Measurements from ENCODE around the gene LARGE2. TPM values are rescaled to one million over a fixed set of nuclear protein-coding genes. Genes with fewer than 3 reads are reported as not detected.

LARGE2 gene
- total and polyA plus RNA-seq, 2 of the 13 experiments (the other 11 are each of a cell fraction or from before 2014, with no cell fraction given): 8.5 to 21.6 TPM

DNA sequence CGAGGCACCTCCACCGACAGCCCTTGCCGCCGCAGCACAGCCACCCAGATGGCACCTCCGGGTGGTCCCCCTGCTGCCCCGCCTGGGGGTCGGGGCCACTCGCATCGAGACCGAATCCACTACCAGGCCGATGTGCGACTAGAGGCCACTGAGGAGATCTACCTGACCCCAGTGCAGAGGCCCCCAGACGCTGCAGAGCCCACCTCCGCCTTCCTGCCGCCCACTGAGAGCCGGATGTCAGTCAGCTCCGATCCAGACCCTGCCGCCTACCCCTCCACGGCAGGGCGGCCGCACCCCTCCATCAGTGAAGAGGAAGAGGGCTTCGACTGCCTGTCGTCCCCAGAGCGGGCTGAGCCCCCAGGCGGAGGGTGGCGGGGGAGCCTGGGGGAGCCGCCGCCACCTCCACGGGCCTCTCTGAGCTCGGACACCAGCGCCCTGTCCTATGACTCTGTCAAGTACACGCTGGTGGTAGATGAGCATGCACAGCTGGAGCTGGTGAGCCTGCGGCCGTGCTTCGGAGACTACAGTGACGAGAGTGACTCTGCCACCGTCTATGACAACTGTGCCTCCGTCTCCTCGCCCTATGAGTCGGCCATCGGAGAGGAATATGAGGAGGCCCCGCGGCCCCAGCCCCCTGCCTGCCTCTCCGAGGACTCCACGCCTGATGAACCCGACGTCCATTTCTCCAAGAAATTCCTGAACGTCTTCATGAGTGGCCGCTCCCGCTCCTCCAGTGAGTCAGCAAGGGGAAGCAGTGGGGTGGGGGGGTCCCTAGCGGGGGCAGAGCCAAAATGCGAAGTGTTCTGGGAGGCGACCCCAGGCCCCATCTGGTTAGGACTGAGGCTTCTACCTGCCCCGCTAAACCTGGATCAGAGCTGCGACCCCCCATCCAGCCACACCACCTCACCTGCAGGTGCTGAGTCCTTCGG is 19.7 kb upstream of the LARGE2 start:
- TF ChIP-seq JUNB (CRISPR knock-in tag; IDR thresholded peaks at IDR 0.05; ENCODE audit: borderline replicate concordance) (no peak), RFX5 (IDR thresholded peaks at IDR 0.05; ENCODE audit: low read depth, low read length) (no peak), ZNF180 (CRISPR knock-in tag; IDR thresholded peaks at IDR 0.05; ENCODE audit: borderline replicate concordance, low read depth) (no peak), NFE2 (CRISPR knock-in tag; IDR thresholded peaks at IDR 0.05) (no peak), ZFX (CRISPR knock-in tag; IDR thresholded peaks at IDR 0.05; ENCODE audit: low read depth) (no peak), ZNF549 (CRISPR knock-in tag; IDR thresholded peaks at IDR 0.05) (no peak), JARID2 (CRISPR knock-in tag; IDR thresholded peaks at IDR 0.05; ENCODE audit: insufficient replicate concordance) (no peak), ATF7-NPFF (CRISPR knock-in tag; IDR thresholded peaks at IDR 0.05; ENCODE audit: low read depth) (no peak), RFX1 (IDR thresholded peaks at IDR 0.05) (no peak), ZNF780A (CRISPR knock-in tag; IDR thresholded peaks at IDR 0.05) (no peak), GATAD2A (CRISPR knock-in tag; IDR thresholded peaks at IDR 0.05) (no peak), JUND (CRISPR knock-in tag; IDR thresholded peaks at IDR 0.05) (no peak)
- TF ChIP-seq, protein P1, sequence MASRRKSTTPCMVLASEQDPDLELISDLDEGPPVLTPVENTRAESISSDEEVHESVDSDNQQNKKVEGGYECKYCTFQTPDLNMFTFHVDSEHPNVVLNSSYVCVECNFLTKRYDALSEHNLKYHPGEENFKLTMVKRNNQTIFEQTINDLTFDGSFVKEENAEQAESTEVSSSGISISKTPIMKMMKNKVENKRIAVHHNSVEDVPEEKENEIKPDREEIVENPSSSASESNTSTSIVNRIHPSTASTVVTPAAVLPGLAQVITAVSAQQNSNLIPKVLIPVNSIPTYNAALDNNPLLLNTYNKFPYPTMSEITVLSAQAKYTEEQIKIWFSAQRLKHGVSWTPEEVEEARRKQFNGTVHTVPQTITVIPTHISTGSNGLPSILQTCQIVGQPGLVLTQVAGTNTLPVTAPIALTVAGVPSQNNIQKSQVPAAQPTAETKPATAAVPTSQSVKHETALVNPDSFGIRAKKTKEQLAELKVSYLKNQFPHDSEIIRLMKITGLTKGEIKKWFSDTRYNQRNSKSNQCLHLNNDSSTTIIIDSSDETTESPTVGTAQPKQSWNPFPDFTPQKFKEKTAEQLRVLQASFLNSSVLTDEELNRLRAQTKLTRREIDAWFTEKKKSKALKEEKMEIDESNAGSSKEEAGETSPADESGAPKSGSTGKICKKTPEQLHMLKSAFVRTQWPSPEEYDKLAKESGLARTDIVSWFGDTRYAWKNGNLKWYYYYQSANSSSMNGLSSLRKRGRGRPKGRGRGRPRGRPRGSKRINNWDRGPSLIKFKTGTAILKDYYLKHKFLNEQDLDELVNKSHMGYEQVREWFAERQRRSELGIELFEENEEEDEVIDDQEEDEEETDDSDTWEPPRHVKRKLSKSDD (CRISPR knock-in tag; IDR thresholded peaks at IDR 0.05; ENCODE audit: low read depth): no peak
- TF ChIP-seq, protein P2, sequence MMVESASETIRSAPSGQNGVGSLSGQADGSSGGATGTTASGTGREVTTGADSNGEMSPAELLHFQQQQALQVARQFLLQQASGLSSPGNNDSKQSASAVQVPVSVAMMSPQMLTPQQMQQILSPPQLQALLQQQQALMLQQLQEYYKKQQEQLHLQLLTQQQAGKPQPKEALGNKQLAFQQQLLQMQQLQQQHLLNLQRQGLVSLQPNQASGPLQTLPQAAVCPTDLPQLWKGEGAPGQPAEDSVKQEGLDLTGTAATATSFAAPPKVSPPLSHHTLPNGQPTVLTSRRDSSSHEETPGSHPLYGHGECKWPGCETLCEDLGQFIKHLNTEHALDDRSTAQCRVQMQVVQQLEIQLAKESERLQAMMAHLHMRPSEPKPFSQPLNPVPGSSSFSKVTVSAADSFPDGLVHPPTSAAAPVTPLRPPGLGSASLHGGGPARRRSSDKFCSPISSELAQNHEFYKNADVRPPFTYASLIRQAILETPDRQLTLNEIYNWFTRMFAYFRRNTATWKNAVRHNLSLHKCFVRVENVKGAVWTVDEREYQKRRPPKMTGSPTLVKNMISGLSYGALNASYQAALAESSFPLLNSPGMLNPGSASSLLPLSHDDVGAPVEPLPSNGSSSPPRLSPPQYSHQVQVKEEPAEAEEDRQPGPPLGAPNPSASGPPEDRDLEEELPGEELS (CRISPR knock-in tag; IDR thresholded peaks at IDR 0.05): no peak
- Histone ChIP-seq H4K20me1 (ENCODE audit: insufficient read depth, low read length) (no peaks in the 10 kb centered on the region), H3K4me2 (ENCODE audit: low read depth, low read length) (no peak overlapping the region), H3K4me3 (replicated peaks in 1 of 3; ENCODE audit: insufficient read depth in 1 of 3, low read depth in 2 of 3, low read length in 3 of 3) (no peak overlapping the region), H3K79me2 (ENCODE audit: insufficient read depth, low read length) (no peaks in the 10 kb centered on the region), H3K9ac (ENCODE audit: insufficient read depth, low read depth, low read length) (no peak overlapping the region), H3K4me1 (ENCODE audit: insufficient read depth, low read length) (peaks cover 28% of the 10 kb centered on the region), H3K27me3 (ENCODE audit: control insufficient read depth in 1 of 2, insufficient read depth in 2 of 2, low read length in 2 of 2) (peaks cover 0 to 16% of the 10 kb centered on the region in 2 experiments; a peak in 1 of 5 replicates), H2AFZ (ENCODE audit: low read length) (no peak overlapping the region), H3K27ac (ENCODE audit: extremely low read length, insufficient read depth, low read length) (no peak overlapping the region), H3K36me3 (replicated peaks in 1 of 2; ENCODE audit: control insufficient read depth in 1 of 2, insufficient read depth in 2 of 2, low read length in 2 of 2) (no peaks in the 10 kb centered on the region), H3K9me3 (ENCODE audit: low read length) (no peaks in the 10 kb centered on the region)
- CTCF ChIA-PET (ENCODE audit: low intra/inter-chr PET ratio, low total read pairs): no interaction called here
- BruUV-seq (replicated peaks): no TSS peak
- ATAC-seq (no peak), DNase-seq (ENCODE audit: low spot score) (no peak), FAIRE-seq (no peak)
- 98% methylated on average over 17 of the region's 56 CpGs for WGBS (ENCODE audit: low lambda C conversion rate)
- in situ Hi-C loops (cut with HindIII; ENCODE audit: extremely low pct_ligation_motif_present, low pct_unique_long_range_greater_than_20kb): no loop called here
- intact Hi-C loops (cut with micrococcal nuclease; ENCODE audit: unreplicated experiment): no loop called here
- POLR2A ChIA-PET: no interaction called here

Measured in HepG2 (cell line).